ENCODE results near the gene CAP1.
"Not testable (repeated sequence)": the region's sequence is repeated elsewhere in the genome, so short reads cannot be mapped to it uniquely, and the experiment has no call there.

GRCh38 chr1:40037254-40037653, 3.3 kb upstream of the CAP1 start:
- TF ChIP-seq ZNF384 (IDR thresholded peaks at IDR 0.05; ENCODE audit: borderline replicate concordance, low read depth, low read length); SIX5 (IDR thresholded peaks at IDR 0.05; ENCODE audit: low read depth, low read length, severe bottlenecking); RFX5 (IDR thresholded peaks at IDR 0.05; ENCODE audit: low read depth, low read length); EGR1 (IDR thresholded peaks at IDR 0.05; ENCODE audit: borderline replicate concordance in 1 of 2, low read depth in 2 of 2, low read length in 2 of 2): not testable (repeated sequence)
